GM19395 (cell line): ENCODE data around the gene KLHL6.
A peak's percentile ranks its signal among the peaks of the same experiment; 100 is the strongest.
"Not testable (repeated sequence)": the region's sequence is repeated elsewhere in the genome, so short reads cannot be mapped to it uniquely, and the experiment has no call there.

ENCODE experiments used
- ATAC-seq: cut with Tn5 transposase; IDR thresholded peaks from one replicate; pipeline ENCODE4 v1.9.1; 2021; ENCODE audit warnings: mild to moderate bottlenecking, moderate library complexity; ENCODE audit not compliant: unreplicated experiment

Gene KLHL6

GRCh38 chr3:183555541-183556081 is at the start of gene KLHL6:
KLHL6 (minus strand) TSS chr3:183555706; CDS start chr3:183555653, 53 bp downstream.
- peak; percentile 91 for ATAC-seq

- no peak for ATAC-seq
These were observed 42.5 kb upstream of the KLHL6 start for GRCh38 chr3:183597959-183598358.

DNA sequence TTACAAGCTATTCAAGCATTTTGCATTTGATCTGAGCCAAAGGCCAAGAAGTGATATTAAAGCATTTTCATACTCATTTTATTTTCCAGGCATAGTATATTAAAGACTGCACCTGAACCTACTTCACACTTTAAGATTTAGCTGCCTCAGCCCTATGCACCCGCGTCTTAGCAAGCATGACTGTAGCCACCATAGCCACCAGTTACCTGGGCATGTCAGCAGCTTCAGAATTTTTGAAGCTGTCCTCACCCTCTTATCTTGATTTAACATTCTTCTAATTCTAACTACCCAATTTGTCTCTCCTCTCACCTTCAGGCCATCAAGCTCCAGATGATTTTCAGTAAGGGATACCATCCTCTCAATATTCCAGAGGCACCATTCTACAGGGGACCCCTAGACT is 39.1 kb upstream of the KLHL6 start:
- no peak for ATAC-seq

- ATAC-seq, result no peak
These were observed 37.3 kb upstream of the KLHL6 start for GRCh38 chr3:183592821-183593220.

DNA sequence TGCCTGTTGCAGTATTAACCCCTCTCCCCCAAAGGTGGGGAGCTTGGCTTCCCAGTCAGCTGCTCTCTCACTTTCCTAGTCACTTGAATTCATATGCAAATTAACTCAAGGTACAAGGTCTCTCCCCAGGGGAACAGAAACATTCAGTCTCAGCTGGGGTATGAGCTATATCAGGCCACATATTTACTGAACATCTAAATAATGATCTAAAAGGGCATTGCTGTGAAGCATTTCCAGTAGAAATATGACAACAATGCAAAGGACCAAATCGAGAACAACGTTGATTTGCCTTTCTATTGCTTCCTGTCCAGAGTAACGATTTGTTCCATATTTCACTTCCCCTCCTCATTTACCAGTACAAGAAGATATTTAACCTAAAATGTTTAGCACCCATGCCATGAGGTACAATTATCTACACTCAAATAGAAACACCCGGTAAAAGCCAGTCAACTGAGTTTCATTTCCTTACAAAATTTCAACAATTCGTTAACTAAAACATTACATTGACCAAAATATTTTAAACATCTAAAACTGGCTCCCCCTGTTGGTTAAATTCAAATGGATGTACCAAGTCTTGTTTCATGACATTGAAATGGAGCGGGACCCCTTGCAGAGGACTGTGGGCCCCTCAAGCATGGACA is 36.5 kb upstream of the KLHL6 start:
- peak; percentile 96 for ATAC-seq

GRCh38 chr3:183590442-183590841 is 34.9 kb upstream of the KLHL6 start:
- no peak for ATAC-seq

- no peak for ATAC-seq
These were observed 31.8 kb upstream of the KLHL6 start for GRCh38 chr3:183587336-183587735.

DNA sequence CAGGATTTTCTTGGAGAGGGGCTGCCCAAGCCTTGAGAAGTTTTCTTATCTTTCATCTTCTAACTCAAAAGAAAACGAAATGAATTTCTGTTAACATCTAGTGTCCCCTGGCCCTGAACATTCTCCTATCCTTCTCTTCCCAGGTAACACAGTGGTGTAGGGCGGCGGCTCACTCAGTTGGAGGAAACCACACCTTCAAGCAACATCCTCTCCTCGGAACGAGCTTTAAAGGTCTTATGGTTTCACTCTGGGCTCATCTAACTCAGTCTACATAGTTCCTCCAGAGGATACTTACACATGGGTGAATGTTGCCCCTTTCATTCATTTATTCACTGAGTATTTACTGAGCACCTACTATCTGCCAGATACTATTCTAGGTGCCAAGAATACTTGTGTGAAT is 31.0 kb upstream of the KLHL6 start:
- ATAC-seq, result no peak

- ATAC-seq, result no peak
These were observed 29.4 kb upstream of the KLHL6 start for GRCh38 chr3:183584914-183585280.

DNA sequence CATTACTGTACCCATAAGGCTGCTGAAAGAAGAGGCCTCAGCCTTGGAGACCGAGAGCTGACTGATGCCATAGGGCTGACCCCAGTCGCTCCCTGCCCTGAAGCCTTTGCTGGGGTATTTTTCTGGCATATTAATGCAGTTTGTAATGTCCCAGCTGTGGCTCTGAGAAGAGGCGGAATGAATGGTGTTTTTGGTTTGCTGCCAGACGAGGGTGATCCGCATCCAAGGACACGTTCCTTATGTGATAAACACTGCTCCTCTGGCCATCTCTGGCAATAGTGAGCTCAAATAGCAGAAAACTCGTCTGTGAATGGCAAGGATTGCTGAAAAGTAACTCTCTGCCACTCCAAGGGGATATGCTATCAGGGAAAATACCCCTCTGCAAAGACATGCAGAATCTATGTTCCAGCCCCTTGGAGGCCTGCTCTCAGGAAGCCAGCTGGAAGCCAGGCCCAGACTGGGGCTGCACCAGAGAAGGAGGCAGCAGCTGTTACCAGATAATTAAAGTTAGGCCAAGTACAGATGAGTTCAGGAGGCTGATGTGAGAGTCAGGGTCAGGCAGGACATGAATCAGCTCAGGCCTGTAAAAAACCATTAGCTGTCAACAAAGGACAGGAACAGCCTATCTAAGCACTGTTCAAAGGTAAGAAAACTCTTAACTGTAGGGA is 28.9 kb upstream of the KLHL6 start:
- no peak for ATAC-seq

- no peak for ATAC-seq
These were observed 28.1 kb upstream of the KLHL6 start for GRCh38 chr3:183583331-183584245.

- no peak for ATAC-seq
These were observed 26.7 kb upstream of the KLHL6 start for GRCh38 chr3:183582161-183582560.

GRCh38 chr3:183581496-183582155 is 26.1 kb upstream of the KLHL6 start:
- ATAC-seq, result no peak

GRCh38 chr3:183579967-183580900 is 24.7 kb upstream of the KLHL6 start:
- no peak for ATAC-seq

GRCh38 chr3:183578179-183578578 is 22.7 kb upstream of the KLHL6 start:
- ATAC-seq, result no peak

GRCh38 chr3:183577346-183577745 is 21.8 kb upstream of the KLHL6 start:
- no peak for ATAC-seq

- ATAC-seq, result no peak
These were observed 21.1 kb upstream of the KLHL6 start for GRCh38 chr3:183576487-183577107.

GRCh38 chr3:183572935-183573334 is 17.4 kb upstream of the KLHL6 start:
- peak; percentile 76 for ATAC-seq

- not testable (repeated sequence) for ATAC-seq
These were observed 14.7 kb upstream of the KLHL6 start for GRCh38 chr3:183570191-183570590.
